Calu3 (cell line): ENCODE data around the gene MLX. TPM values are rescaled to one million over a fixed set of nuclear protein-coding genes. Genes with fewer than 3 reads are reported as not detected.

ENCODE experiments used
- BruUV-seq: library from RNA; stranded (reverse); fragments of 400-500 nt; replicated peaks from 2 replicates; lab custom pipeline; 2021; lab: Mats Ljungman, UMichigan
- CTCF ChIA-PET: fragments of 300-600 bp; sonication (Branson Sonifier 250); formaldehyde crosslinking; loops from one replicate; lab custom pipeline; 2022; ENCODE audit warnings: antibody characterized with exemption; lab: Charles Lee
- DNase-seq: peaks from one replicate; pipeline ENCODE4 v3.0.0; 2022
- H3K27ac Mint-ChIP-seq: one replicate; pipeline ENCODE4 v1.8.0; 2022; ENCODE audit warnings: mixed read lengths; ENCODE audit not compliant: unreplicated experiment
- H3K27me3 Mint-ChIP-seq: one replicate; pipeline ENCODE4 v1.8.0; 2022; ENCODE audit warnings: mixed read lengths; ENCODE audit not compliant: unreplicated experiment
- H3K36me3 Mint-ChIP-seq: one replicate; pipeline ENCODE4 v1.8.0; 2022; ENCODE audit warnings: mild to moderate bottlenecking, moderate library complexity, mixed read lengths; ENCODE audit not compliant: insufficient read depth, unreplicated experiment
- H3K4me1 Mint-ChIP-seq: one replicate; pipeline ENCODE4 v1.8.0; 2022; ENCODE audit warnings: mild to moderate bottlenecking, low read depth, mixed read lengths; ENCODE audit not compliant: unreplicated experiment
- H3K4me3 Mint-ChIP-seq: one replicate; pipeline ENCODE4 v1.8.0; 2022; ENCODE audit warnings: mild to moderate bottlenecking, low read depth, moderate library complexity, mixed read lengths; ENCODE audit not compliant: unreplicated experiment
- H3K9me3 Mint-ChIP-seq: one replicate; pipeline ENCODE4 v1.8.0; 2022; ENCODE audit warnings: low read depth, mixed read lengths; ENCODE audit not compliant: unreplicated experiment
- intact Hi-C: fragments of 100-400 bp; cut with micrococcal nuclease; formaldehyde crosslinking; loops from one replicate; pipeline ENCODE4 v1.10.0; 2022; ENCODE audit not compliant: unreplicated experiment
- total RNA-seq: library from RNA; stranded (reverse); gene quantifications from 2 replicates; pipeline ENCODE4 v1.2.3, GENCODE V29; 2022
- TF ChIP-seq, protein P1 (sequence below): fragments of 200-600 bp; IDR thresholded peaks from one replicate; pipeline ENCODE4 v1.8.0; 2022; ENCODE audit warnings: antibody characterized with exemption; ENCODE audit not compliant: unreplicated experiment

MLX gene
- total RNA-seq, 1 experiment from 2014 or later = 69.8 TPM

DNA sequence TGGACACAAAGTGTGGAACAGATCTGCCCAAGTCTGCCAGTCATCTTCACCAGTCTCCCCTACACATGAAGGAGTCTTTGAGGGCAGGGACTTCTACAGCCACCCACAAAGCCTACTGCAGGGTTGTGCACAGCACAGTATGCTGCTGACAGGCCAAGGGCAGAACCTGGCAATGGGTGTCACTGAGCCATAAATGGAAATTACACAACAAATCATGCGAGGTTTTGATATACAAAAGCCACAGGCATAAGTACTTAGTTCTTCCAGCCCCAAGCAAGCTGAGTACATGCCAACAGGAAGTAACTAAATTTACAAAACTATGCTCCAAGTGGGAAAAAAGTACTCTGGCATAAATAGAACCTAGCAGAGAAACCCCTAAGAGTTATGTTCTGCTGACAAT, 18.5 kb downstream of the MLX start:
- H3K36me3 Mint-ChIP-seq = peaks cover 57% of the 10 kb centered on the region
- H3K27me3 Mint-ChIP-seq = no peaks in the 10 kb centered on the region
- H3K4me1 Mint-ChIP-seq = no peaks in the 10 kb centered on the region
- BruUV-seq = no TSS peak
- H3K9me3 Mint-ChIP-seq = no peaks in the 10 kb centered on the region
- no peak overlapping the region for H3K4me3 Mint-ChIP-seq
- intact Hi-C loops = no loop called here
- DNase-seq = no peak
- CTCF ChIA-PET = no interaction called here
- no peak overlapping the region for H3K27ac Mint-ChIP-seq
- TF ChIP-seq, protein P1, sequence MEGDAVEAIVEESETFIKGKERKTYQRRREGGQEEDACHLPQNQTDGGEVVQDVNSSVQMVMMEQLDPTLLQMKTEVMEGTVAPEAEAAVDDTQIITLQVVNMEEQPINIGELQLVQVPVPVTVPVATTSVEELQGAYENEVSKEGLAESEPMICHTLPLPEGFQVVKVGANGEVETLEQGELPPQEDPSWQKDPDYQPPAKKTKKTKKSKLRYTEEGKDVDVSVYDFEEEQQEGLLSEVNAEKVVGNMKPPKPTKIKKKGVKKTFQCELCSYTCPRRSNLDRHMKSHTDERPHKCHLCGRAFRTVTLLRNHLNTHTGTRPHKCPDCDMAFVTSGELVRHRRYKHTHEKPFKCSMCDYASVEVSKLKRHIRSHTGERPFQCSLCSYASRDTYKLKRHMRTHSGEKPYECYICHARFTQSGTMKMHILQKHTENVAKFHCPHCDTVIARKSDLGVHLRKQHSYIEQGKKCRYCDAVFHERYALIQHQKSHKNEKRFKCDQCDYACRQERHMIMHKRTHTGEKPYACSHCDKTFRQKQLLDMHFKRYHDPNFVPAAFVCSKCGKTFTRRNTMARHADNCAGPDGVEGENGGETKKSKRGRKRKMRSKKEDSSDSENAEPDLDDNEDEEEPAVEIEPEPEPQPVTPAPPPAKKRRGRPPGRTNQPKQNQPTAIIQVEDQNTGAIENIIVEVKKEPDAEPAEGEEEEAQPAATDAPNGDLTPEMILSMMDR = no peak

GRCh38 chr17:42586514-42587230, 19.8 kb downstream of the MLX start:
- Mint-ChIP-seq H3K9me3 (no peaks in the 10 kb centered on the region), H3K4me3 (no peak overlapping the region), H3K4me1 (no peaks in the 10 kb centered on the region), H3K27me3 (no peaks in the 10 kb centered on the region), H3K36me3 (peaks cover 55% of the 10 kb centered on the region), H3K27ac (no peak overlapping the region)
- DNase-seq = no peak
- no TSS peak for BruUV-seq
- intact Hi-C loops = no loop called here
- CTCF ChIA-PET = no interaction called here
- TF ChIP-seq, protein P1 = no peak

DNA sequence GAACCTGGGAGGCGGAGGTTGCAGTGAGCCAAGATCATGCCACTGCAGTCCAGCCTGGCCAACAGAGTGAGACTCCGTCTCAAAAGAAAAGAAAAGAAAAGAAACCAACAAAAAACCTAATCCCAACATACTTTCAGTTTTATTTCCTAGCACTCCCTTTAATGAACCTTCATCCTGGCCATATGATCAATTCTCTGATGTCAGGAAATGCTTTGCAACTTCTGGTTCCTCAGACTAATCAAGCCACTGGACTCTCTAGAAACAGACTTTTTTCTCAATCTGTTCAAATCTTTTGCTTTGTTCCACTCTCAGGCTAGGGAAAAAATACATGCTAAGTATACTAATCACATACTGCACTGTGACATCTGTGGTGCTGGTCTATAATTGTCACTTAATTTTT, 24.0 kb downstream of the MLX start:
- CTCF ChIA-PET = interaction anchor here (0.6 to 0.7 kb wide), 2 partner anchors 56 to 149 kb away, joined by 3 to 5 read pairs; no protein-coding TSS in a partner anchor
- H3K36me3 Mint-ChIP-seq = peaks cover 30% of the 10 kb centered on the region
- no peaks in the 10 kb centered on the region for H3K27me3 Mint-ChIP-seq

GRCh38 chr17:42591411-42591810, 24.5 kb downstream of the MLX start:
- BruUV-seq = no TSS peak
- H3K4me1 Mint-ChIP-seq = no peaks in the 10 kb centered on the region
- H3K27me3 Mint-ChIP-seq = no peaks in the 10 kb centered on the region
- no peak for DNase-seq
- no peak overlapping the region for H3K4me3 Mint-ChIP-seq
- no peak overlapping the region for H3K27ac Mint-ChIP-seq
- TF ChIP-seq, protein P1 = no peak
- H3K36me3 Mint-ChIP-seq = peaks cover 33% of the 10 kb centered on the region
- H3K9me3 Mint-ChIP-seq = no peaks in the 10 kb centered on the region
- intact Hi-C loops = no loop called here
- CTCF ChIA-PET = interaction anchor here (0.6 to 0.7 kb wide), 2 partner anchors 57 to 150 kb away, joined by 3 to 5 read pairs; no protein-coding TSS in a partner anchor

More for the DNA sequence above, 24.0 kb downstream of the MLX start:
- intact Hi-C loops = no loop called here
- no peak overlapping the region for H3K4me3 Mint-ChIP-seq
- DNase-seq = no peak
- H3K9me3 Mint-ChIP-seq = no peaks in the 10 kb centered on the region
- BruUV-seq = no TSS peak
- TF ChIP-seq, protein P1 = no peak
- no peaks in the 10 kb centered on the region for H3K4me1 Mint-ChIP-seq
- H3K27ac Mint-ChIP-seq = no peak overlapping the region
